Uterus (tissue), 4 donors: ENCODE results near the gene FBXO9. TPM values are rescaled to one million over a fixed set of nuclear protein-coding genes. Genes with fewer than 3 reads are reported as not detected.

Source experiments
- DNase-seq, 2 donors: peaks; one replicate each; pipeline ENCODE4 v3.0.0-alpha.2; 2019 to 2020
- H3K27ac ChIP-seq, 2 donors: fragments of 200-600 bp; sonication (generic); 1 replicate in 1 of 2; 2 replicates in 1 of 2; pipeline ENCODE4 v1.5.1; 2016 to 2018
- H3K27me3 ChIP-seq, 2 donors: fragments of 200-600 bp; sonication (generic); one replicate each; pipeline ENCODE4 v1.5.1; 2018 to 2019; ENCODE audit warnings: control low read depth in 1 of 2
- H3K36me3 ChIP-seq, 2 donors: fragments of 200-600 bp; sonication (generic); one replicate each; pipeline ENCODE4 v1.5.1; 2019; ENCODE audit warnings: control low read depth in 1 of 2
- H3K4me1 ChIP-seq, 2 donors: fragments of 200-600 bp; sonication (generic); one replicate each; pipeline ENCODE4 v1.5.1; 2018 to 2019; ENCODE audit warnings: control low read depth in 1 of 2
- H3K4me3 ChIP-seq, 2 donors: fragments of 200-600 bp; sonication (generic); 1 replicate in 1 of 2; 2 replicates in 1 of 2; pipeline ENCODE4 v1.5.1; 2018 to 2019; ENCODE audit warnings: mild to moderate bottlenecking in 1 of 2
- H3K9me3 ChIP-seq, 2 donors: fragments of 200-600 bp; sonication (generic); one replicate each; pipeline ENCODE4 v1.5.1; 2019; ENCODE audit warnings: control low read depth in 1 of 2
- POLR2A ChIP-seq, 2 donors: fragments of 450-650 bp; IDR thresholded peaks; one replicate each; pipeline ENCODE4 v1.6.1; 2016; ENCODE audit warnings: antibody characterized with exemption in 2 of 2, mild to moderate bottlenecking in 1 of 2, moderate library complexity in 1 of 2
- intact Hi-C: fragments of 100-400 bp; cut with DNase I; formaldehyde crosslinking; loops from one replicate; pipeline ENCODE4 v1.15.1; 2023; ENCODE audit warnings: low total_unique reads
- total RNA-seq, 4 donors: library from RNA; depleted of rRNA in 3 of 4; stranded (reverse); fragments of >200 nt in 3 of 4; gene quantifications; one replicate each; pipeline versions ENCODE4 v1.1.0 to v1.2.4, GENCODE V29; 2014 to 2023
- TF ChIP-seq, protein P1 (sequence below), 4 experiments: fragments of 200-600 bp in 2 of 4; fragments of 450-650 bp in 2 of 4; sonication (generic) in 2 of 4; IDR thresholded peaks; one replicate each; pipeline ENCODE4 v1.5.1; 2016 to 2019; ENCODE audit warnings: antibody characterized with exemption in 4 of 4, mild to moderate bottlenecking in 2 of 4, moderate library complexity in 1 of 4
- donor health status: DM: yes; HTN: yes; CAD: no.

Gene FBXO9
- total RNA-seq, 4 donors from 2014 or later: 13.8 to 138 (median 34.4) TPM

DNA sequence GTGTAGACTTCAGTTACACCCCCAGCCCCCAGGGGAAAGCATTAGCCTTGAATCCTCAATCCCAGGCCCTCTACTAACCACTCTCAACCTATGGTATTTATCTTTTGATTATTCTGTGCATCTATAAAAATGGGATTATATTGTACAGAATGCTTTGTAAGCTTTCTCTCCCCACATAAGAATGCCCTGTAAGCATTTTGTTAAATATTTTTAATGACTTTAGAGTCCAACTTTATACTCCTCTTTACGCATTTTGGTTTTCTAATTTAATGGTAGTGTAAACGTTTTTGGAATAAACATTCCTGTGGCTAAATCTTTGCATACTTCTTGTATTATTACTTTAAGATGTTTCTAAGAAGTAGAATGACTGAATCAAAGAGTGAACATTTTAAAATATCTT lies 35.4 kb downstream of the FBXO9 start:
- intact Hi-C loops: no loop called here
- no peaks in the 10 kb centered on the region for H3K4me1 ChIP-seq
- H3K36me3 ChIP-seq: no peaks in the 10 kb centered on the region
- DNase-seq: no peak
- TF ChIP-seq POLR2A (IDR thresholded peaks at IDR 0.05): no peak
- TF ChIP-seq, protein P1, sequence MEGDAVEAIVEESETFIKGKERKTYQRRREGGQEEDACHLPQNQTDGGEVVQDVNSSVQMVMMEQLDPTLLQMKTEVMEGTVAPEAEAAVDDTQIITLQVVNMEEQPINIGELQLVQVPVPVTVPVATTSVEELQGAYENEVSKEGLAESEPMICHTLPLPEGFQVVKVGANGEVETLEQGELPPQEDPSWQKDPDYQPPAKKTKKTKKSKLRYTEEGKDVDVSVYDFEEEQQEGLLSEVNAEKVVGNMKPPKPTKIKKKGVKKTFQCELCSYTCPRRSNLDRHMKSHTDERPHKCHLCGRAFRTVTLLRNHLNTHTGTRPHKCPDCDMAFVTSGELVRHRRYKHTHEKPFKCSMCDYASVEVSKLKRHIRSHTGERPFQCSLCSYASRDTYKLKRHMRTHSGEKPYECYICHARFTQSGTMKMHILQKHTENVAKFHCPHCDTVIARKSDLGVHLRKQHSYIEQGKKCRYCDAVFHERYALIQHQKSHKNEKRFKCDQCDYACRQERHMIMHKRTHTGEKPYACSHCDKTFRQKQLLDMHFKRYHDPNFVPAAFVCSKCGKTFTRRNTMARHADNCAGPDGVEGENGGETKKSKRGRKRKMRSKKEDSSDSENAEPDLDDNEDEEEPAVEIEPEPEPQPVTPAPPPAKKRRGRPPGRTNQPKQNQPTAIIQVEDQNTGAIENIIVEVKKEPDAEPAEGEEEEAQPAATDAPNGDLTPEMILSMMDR (IDR thresholded peaks at IDR 0.05): no peak
- no peaks in the 10 kb centered on the region for H3K9me3 ChIP-seq
- H3K27me3 ChIP-seq: no peaks in the 10 kb centered on the region
- H3K4me3 ChIP-seq: no peak overlapping the region
- no peak overlapping the region for H3K27ac ChIP-seq

DNA sequence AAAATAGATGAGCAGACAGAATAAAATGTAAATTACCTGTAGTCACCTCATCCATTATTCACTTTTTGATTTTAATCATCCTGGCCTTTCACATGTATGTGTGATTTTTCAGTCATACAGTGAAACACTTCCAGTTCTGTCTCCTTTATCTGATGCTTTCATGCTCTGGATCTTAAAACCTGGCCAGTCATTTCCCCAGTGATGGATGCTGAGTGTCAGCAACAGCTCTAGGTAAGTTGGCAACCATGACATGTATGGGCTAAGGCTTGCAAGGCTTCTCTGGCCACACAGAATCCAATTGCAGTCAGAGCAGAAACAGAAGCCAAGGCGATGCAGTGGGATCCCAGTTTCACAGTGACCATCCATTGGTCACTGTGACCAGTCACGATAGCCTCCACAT lies 35.8 kb downstream of the FBXO9 start:
- Histone ChIP-seq H3K27ac (no peak overlapping the region), H3K4me1 (no peaks in the 10 kb centered on the region), H3K9me3 (no peaks in the 10 kb centered on the region), H3K4me3 (no peak overlapping the region), H3K27me3 (no peaks in the 10 kb centered on the region), H3K36me3 (no peaks in the 10 kb centered on the region)
- intact Hi-C loops: no loop called here
- TF ChIP-seq POLR2A (IDR thresholded peaks at IDR 0.05): no peak
- TF ChIP-seq, protein P1 (IDR thresholded peaks at IDR 0.05): no peak
- DNase-seq: no peak

DNA sequence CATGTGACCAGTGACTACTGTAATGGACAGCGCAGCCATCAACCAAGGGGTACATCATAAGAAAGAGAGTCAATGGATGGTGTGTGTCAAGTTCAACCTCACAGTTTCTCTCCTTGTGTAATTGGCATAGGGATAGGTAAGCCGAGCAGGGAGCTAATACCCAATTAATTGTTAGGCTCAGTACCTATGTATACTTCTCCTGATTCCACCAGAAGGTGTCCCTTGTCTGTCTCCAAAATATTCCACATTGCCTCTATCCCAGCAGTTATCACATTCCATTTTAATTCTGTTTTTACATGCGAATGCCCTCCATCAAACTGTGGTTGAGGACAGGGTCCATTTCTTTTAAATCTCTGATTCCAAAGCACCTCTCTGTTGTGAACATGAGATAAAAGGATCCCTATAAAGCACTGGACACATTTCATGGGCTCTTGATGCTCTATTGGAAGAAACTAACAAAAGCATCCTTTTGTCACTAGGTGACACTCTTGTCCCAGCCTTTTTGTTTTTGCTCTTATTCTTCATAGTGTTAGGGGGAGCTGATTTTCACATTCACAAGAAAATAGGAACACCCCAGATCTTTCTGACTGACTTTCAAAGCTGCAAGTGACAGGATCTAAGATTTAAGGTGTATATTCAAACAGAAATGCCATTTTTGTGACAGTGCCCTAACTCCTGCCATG lies 38.9 kb downstream of the FBXO9 start:
- Histone ChIP-seq H3K27me3 (no peaks in the 10 kb centered on the region), H3K27ac (no peak overlapping the region), H3K36me3 (no peaks in the 10 kb centered on the region), H3K4me3 (no peak overlapping the region), H3K9me3 (no peaks in the 10 kb centered on the region), H3K4me1 (no peaks in the 10 kb centered on the region)
- intact Hi-C loops: no loop called here
- TF ChIP-seq POLR2A (IDR thresholded peaks at IDR 0.05): no peak
- TF ChIP-seq, protein P1 (IDR thresholded peaks at IDR 0.05): no peak
- no peak for DNase-seq

- Histone ChIP-seq H3K27ac (no peak overlapping the region), H3K36me3 (no peaks in the 10 kb centered on the region), H3K4me1 (no peaks in the 10 kb centered on the region), H3K27me3 (no peaks in the 10 kb centered on the region), H3K4me3 (no peak overlapping the region), H3K9me3 (no peaks in the 10 kb centered on the region)
- intact Hi-C loops: no loop called here
- no peak for TF ChIP-seq POLR2A (IDR thresholded peaks at IDR 0.05)
- TF ChIP-seq, protein P1 (IDR thresholded peaks at IDR 0.05): no peak
- DNase-seq: no peak
Measured at GRCh38 chr6:53104916-53105315, 39.7 kb downstream of the FBXO9 start.

DNA sequence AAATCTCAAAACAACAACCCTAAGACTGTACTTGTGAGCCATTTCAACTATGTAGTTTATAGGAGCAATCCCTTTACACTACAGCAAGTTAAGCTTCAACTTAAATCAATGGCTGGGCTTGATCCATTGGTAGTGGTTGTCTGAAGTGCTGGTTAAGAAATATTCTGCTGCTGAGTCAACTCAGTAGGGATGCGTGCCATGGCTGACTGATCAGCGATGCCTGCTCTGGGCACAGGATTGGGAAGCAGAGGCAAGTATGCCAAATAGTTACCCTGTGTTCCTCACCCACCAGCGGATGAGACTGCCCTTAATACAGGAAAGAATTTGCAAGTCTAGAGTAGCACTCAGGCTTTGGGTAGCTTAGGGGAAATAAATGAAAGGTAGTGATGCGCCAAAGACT lies 41.9 kb downstream of the FBXO9 start:
- no peak for DNase-seq
- Histone ChIP-seq H3K27me3 (no peaks in the 10 kb centered on the region), H3K36me3 (no peaks in the 10 kb centered on the region), H3K27ac (no peak overlapping the region), H3K9me3 (no peaks in the 10 kb centered on the region), H3K4me1 (no peaks in the 10 kb centered on the region), H3K4me3 (no peak overlapping the region)
- intact Hi-C loops: no loop called here
- TF ChIP-seq, protein P1 (IDR thresholded peaks at IDR 0.05): no peak
- TF ChIP-seq POLR2A (IDR thresholded peaks at IDR 0.05): no peak
